Adrenal gland (tissue), 5 donors: ENCODE measurements around the gene SLC25A21.

Source experiments
- POLR2A ChIP-seq, 2 donors: fragments of 450-650 bp; IDR thresholded peaks; one replicate each; pipeline ENCODE4 v1.6.1; 2017; ENCODE audit warnings: antibody characterized with exemption in 2 of 2, mild to moderate bottlenecking in 2 of 2, moderate library complexity in 1 of 2
- TF ChIP-seq, protein P1 (sequence below), 6 experiments: fragments of 450-650 bp in 4 of 6; fragments of 200-600 bp in 2 of 6; sonication (generic) in 1 of 6; IDR thresholded peaks; 1 replicate in 5 of 6; 2 replicates in 1 of 6; pipeline versions ENCODE4 v1.5.1 to v1.8.0; 2016 to 2021; ENCODE audit warnings: antibody characterized with exemption in 6 of 6, mild to moderate bottlenecking in 2 of 6, moderate library complexity in 1 of 6
- donor health status: DM: no; HTN: no; CAD: no.

DNA sequence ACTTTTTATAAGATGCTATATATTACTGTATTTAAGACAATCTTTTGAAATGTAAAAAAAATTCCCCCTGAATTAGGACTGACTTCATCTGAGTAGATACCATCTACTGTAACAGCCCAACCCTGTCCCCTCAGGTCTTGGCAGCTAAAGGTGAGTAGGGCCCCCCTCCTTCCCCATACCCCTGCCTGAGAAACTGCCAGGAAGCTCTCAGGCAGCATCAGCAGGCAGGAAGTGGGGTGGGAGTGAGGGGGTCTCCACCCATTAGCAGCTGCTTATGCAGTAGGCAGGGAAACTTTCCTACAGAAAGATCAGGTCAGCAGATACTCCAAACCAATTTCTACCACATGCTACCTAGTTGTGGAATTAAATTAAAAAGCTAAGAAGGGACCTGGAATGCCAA, 448.2 kb downstream of the SLC25A21 start:
- TF ChIP-seq, protein P1, sequence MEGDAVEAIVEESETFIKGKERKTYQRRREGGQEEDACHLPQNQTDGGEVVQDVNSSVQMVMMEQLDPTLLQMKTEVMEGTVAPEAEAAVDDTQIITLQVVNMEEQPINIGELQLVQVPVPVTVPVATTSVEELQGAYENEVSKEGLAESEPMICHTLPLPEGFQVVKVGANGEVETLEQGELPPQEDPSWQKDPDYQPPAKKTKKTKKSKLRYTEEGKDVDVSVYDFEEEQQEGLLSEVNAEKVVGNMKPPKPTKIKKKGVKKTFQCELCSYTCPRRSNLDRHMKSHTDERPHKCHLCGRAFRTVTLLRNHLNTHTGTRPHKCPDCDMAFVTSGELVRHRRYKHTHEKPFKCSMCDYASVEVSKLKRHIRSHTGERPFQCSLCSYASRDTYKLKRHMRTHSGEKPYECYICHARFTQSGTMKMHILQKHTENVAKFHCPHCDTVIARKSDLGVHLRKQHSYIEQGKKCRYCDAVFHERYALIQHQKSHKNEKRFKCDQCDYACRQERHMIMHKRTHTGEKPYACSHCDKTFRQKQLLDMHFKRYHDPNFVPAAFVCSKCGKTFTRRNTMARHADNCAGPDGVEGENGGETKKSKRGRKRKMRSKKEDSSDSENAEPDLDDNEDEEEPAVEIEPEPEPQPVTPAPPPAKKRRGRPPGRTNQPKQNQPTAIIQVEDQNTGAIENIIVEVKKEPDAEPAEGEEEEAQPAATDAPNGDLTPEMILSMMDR (IDR thresholded peaks at IDR 0.05), result no peak
- no peak for TF ChIP-seq POLR2A (IDR thresholded peaks at IDR 0.05)
